HFF-Myc (cell line): Measurements from ENCODE around the gene TTC8.

Source experiments
- DNase-seq: peaks from one replicate; pipeline ENCODE4 v3.0.0-alpha.2; 2011; ENCODE audit warnings: low read depth; ENCODE audit errors: extremely low read depth
- H3K4me3 ChIP-seq: replicated peaks from 2 replicates; pipeline ENCODE4 v1.5.1; 2011; ENCODE audit warnings: low read depth, mild to moderate bottlenecking, control low read depth, low read length
- TF ChIP-seq, protein P1 (sequence below): IDR thresholded peaks from 2 replicates; pipeline ENCODE4 v1.5.1; 2012; ENCODE audit warnings: mild to moderate bottlenecking, low read depth, low read length, control low read depth; ENCODE audit errors: missing control alignments

The TTC8 gene

DNA sequence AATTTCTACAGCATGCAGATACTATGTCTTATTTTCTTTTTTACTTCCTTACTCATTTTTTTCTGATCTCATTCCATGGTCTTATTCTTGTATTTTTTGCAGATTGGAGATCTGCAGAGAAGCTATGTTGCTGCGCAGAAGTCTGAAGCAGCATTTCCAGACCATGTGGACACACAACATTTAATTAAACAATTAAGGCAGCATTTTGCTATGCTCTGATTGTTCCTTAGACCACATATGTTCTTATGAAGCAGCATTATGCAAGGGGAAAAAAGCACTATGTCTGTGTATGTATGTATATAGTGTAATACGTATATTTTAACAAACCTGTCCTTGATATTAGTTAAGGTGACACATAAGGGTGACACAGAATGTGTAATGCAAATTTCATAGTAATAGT lies 52.7 kb downstream of the TTC8 start:
- TF ChIP-seq, protein P1, sequence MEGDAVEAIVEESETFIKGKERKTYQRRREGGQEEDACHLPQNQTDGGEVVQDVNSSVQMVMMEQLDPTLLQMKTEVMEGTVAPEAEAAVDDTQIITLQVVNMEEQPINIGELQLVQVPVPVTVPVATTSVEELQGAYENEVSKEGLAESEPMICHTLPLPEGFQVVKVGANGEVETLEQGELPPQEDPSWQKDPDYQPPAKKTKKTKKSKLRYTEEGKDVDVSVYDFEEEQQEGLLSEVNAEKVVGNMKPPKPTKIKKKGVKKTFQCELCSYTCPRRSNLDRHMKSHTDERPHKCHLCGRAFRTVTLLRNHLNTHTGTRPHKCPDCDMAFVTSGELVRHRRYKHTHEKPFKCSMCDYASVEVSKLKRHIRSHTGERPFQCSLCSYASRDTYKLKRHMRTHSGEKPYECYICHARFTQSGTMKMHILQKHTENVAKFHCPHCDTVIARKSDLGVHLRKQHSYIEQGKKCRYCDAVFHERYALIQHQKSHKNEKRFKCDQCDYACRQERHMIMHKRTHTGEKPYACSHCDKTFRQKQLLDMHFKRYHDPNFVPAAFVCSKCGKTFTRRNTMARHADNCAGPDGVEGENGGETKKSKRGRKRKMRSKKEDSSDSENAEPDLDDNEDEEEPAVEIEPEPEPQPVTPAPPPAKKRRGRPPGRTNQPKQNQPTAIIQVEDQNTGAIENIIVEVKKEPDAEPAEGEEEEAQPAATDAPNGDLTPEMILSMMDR = no peak
- H3K4me3 ChIP-seq = no peak overlapping the region
- DNase-seq = no peak

GRCh38 chr14:88879022-88879421 lies 54.6 kb downstream of the TTC8 start:
- H3K4me3 ChIP-seq = no peak overlapping the region
- no peak for DNase-seq
- TF ChIP-seq, protein P1 = no peak

- DNase-seq = no peak
- no peak overlapping the region for H3K4me3 ChIP-seq
- TF ChIP-seq, protein P1 = no peak
Observed at GRCh38 chr14:88882236-88882635, 57.8 kb downstream of the TTC8 start.

DNA sequence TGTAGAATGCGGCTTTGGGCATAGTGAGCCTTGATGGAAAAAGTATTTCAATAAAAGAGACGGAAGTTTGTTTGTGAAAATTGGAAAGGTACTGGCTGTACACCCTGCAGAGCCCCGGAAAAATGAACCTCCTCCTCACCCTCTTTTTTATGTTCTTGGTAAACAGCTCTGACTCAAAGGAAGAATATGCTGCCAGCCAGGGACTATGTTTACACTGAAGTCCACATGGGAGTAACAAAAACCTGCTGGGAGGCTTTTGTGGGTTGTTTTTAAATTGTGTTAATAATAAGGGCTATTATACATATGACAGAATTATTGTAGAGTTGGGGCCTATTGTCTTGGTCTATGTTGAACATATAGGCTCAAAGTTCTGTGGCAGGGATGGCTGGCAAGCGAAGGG lies 70.7 kb downstream of the TTC8 start:
- TF ChIP-seq, protein P1 = no peak
- peak; percentile 36 for DNase-seq
- no peak overlapping the region for H3K4me3 ChIP-seq

- no peak for DNase-seq
- no peak overlapping the region for H3K4me3 ChIP-seq
- TF ChIP-seq, protein P1 = no peak
Observed at GRCh38 chr14:88901189-88901588, 76.7 kb downstream of the TTC8 start.

DNA sequence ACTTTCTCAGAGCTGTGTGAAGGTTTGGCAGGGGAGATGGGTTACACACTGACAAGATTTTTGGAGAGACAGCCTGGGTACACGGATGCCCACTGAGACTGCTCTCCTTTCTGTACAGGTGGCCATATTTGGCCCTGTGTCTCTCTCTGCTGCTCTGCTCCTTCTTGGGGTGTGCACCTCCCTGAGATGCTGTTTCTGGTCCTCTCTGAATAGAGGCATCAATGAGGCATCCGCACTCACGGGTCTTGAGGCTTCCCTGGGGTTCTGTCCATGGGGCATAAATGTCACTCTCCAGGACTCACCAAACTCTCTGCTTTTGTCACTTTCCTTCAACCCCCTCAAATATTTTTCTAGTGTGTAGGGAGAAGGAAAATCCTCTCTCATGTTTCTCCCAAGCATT lies 77.5 kb downstream of the TTC8 start:
- TF ChIP-seq, protein P1 = no peak
- DNase-seq = no peak
- H3K4me3 ChIP-seq = no peak overlapping the region

- no peak for DNase-seq
- TF ChIP-seq, protein P1 = no peak
- no peak overlapping the region for H3K4me3 ChIP-seq
Observed at GRCh38 chr14:88902850-88903249, 78.4 kb downstream of the TTC8 start.
